ENCODE measurements around the gene C1QTNF3. TPM values are rescaled to one million over a fixed set of nuclear protein-coding genes. Genes with fewer than 3 reads are reported as not detected.

C1QTNF3 gene
- total RNA-seq, 1 experiment from 2014 or later, result 2.5 TPM

- H3K4me1 Mint-ChIP-seq (ENCODE audit: low read depth, unreplicated experiment), result peaks cover 35% of the 10 kb centered on the region
- Histone ChIP-seq H3K27me3 (replicated peaks; ENCODE audit: control insufficient read depth, insufficient read depth, low read length) (no peaks in the 10 kb centered on the region), H3K4me3 (ENCODE audit: low read depth, low read length) (no peak overlapping the region), H3K4me1 (peaks cover 26% of the 10 kb centered on the region), H3K36me3 (ENCODE audit: control insufficient read depth, insufficient read depth, low read length) (0 out of 2 replicates have a peak, but pooled peaks cover 2% of the 10 kb centered on the region), H3K9me3 (no peaks in the 10 kb centered on the region)
- ChIA-PET POLR2A (no interaction called here), CTCF (no interaction called here)
- H3K36me3 Mint-ChIP-seq (ENCODE audit: insufficient read depth, unreplicated experiment), result peaks cover 3% of the 10 kb centered on the region
- TF ChIP-seq CTCF (IDR thresholded peaks at IDR 0.05; ENCODE audit: insufficient read depth in 1 of 2, low read depth in 1 of 2, low read length in 1 of 2, severe bottlenecking in 1 of 2, unreplicated experiment in 1 of 2), result no peak
- intact Hi-C loops (cut with micrococcal nuclease; ENCODE audit: unreplicated experiment), result no loop called here
- BruUV-seq (replicated peaks), result no TSS peak
- no peak overlapping the region for H3K27ac Mint-ChIP-seq (ENCODE audit: unreplicated experiment)
- DNase-seq, result no peak
- H3K4me3 Mint-ChIP-seq (ENCODE audit: unreplicated experiment), result no peak overlapping the region
- no peaks in the 10 kb centered on the region for H3K9me3 Mint-ChIP-seq (ENCODE audit: unreplicated experiment)
- no peaks in the 10 kb centered on the region for H3K27me3 Mint-ChIP-seq (ENCODE audit: insufficient read depth, unreplicated experiment)
Observed at GRCh38 chr5:34017254-34017653, 25.8 kb downstream of the C1QTNF3 start.

GRCh38 chr5:34016750-34017149 is 26.3 kb downstream of the C1QTNF3 start:
- Mint-ChIP-seq H3K27ac (ENCODE audit: unreplicated experiment) (no peak overlapping the region), H3K4me1 (ENCODE audit: low read depth, unreplicated experiment) (peaks cover 31% of the 10 kb centered on the region), H3K27me3 (ENCODE audit: insufficient read depth, unreplicated experiment) (no peaks in the 10 kb centered on the region), H3K36me3 (ENCODE audit: insufficient read depth, unreplicated experiment) (no peaks in the 10 kb centered on the region), H3K9me3 (ENCODE audit: unreplicated experiment) (no peaks in the 10 kb centered on the region), H3K4me3 (ENCODE audit: unreplicated experiment) (no peak overlapping the region)
- H3K36me3 ChIP-seq (ENCODE audit: control insufficient read depth, insufficient read depth, low read length), result 0 out of 2 replicates have a peak, but pooled peaks cover 2% of the 10 kb centered on the region
- ChIA-PET CTCF (no interaction called here), POLR2A (no interaction called here)
- no peaks in the 10 kb centered on the region for H3K9me3 ChIP-seq
- H3K27me3 ChIP-seq (replicated peaks; ENCODE audit: control insufficient read depth, insufficient read depth, low read length), result no peaks in the 10 kb centered on the region
- no peak for DNase-seq
- no TSS peak for BruUV-seq (replicated peaks)
- no peak overlapping the region for H3K4me3 ChIP-seq (ENCODE audit: low read depth, low read length)
- peaks cover 26% of the 10 kb centered on the region for H3K4me1 ChIP-seq
- TF ChIP-seq CTCF (IDR thresholded peaks at IDR 0.05; ENCODE audit: insufficient read depth in 1 of 2, low read depth in 1 of 2, low read length in 1 of 2, severe bottlenecking in 1 of 2, unreplicated experiment in 1 of 2), result no peak
- intact Hi-C loops (cut with micrococcal nuclease; ENCODE audit: unreplicated experiment), result loop anchor here (1.0 kb wide), 1 partner anchor 9 kb away; no protein-coding TSS in a partner anchor

GRCh38 chr5:34016222-34016621 is 26.8 kb downstream of the C1QTNF3 start:
- no peaks in the 10 kb centered on the region for H3K27me3 ChIP-seq (replicated peaks; ENCODE audit: control insufficient read depth, insufficient read depth, low read length)
- DNase-seq, result no peak
- intact Hi-C loops (cut with micrococcal nuclease; ENCODE audit: unreplicated experiment), result loop anchor here (1.0 kb wide), 1 partner anchor 9 kb away; no protein-coding TSS in a partner anchor
- CTCF ChIA-PET, result no interaction called here
- no peaks in the 10 kb centered on the region for H3K9me3 ChIP-seq
- H3K36me3 Mint-ChIP-seq (ENCODE audit: insufficient read depth, unreplicated experiment), result no peaks in the 10 kb centered on the region
- H3K4me3 Mint-ChIP-seq (ENCODE audit: unreplicated experiment), result no peak overlapping the region
- POLR2A ChIA-PET, result no interaction called here
- H3K36me3 ChIP-seq (ENCODE audit: control insufficient read depth, insufficient read depth, low read length), result 0 out of 2 replicates have a peak, but pooled peaks cover 2% of the 10 kb centered on the region
- no peaks in the 10 kb centered on the region for H3K9me3 Mint-ChIP-seq (ENCODE audit: unreplicated experiment)
- no peaks in the 10 kb centered on the region for H3K27me3 Mint-ChIP-seq (ENCODE audit: insufficient read depth, unreplicated experiment)
- no peak overlapping the region for H3K4me3 ChIP-seq (ENCODE audit: low read depth, low read length)
- H3K4me1 ChIP-seq, result peaks cover 29% of the 10 kb centered on the region
- TF ChIP-seq CTCF (IDR thresholded peaks at IDR 0.05; ENCODE audit: insufficient read depth in 1 of 2, low read depth in 1 of 2, low read length in 1 of 2, severe bottlenecking in 1 of 2, unreplicated experiment in 1 of 2), result no peak
- BruUV-seq (replicated peaks), result no TSS peak
- no peak overlapping the region for H3K27ac Mint-ChIP-seq (ENCODE audit: unreplicated experiment)
- H3K4me1 Mint-ChIP-seq (ENCODE audit: low read depth, unreplicated experiment), result peaks cover 29% of the 10 kb centered on the region

Measured in Caco-2 (cell line).